Parietal lobe (tissue), 2 donors: ENCODE results near the gene ATF2. TPM values are rescaled to one million over a fixed set of nuclear protein-coding genes. Genes with fewer than 3 reads are reported as not detected.

Experiments
- small RNA-seq: library from RNA; depleted of rRNA; stranded (forward); fragments of <200 nt; gene quantifications from one replicate; pipeline ENCODE3, GENCODE V24; 2014; ENCODE audit warnings: low replicate concordance
- total RNA-seq: library from RNA; depleted of rRNA; stranded (reverse); fragments of >200 nt; gene quantifications from one replicate; pipeline ENCODE4 v1.2.3, GENCODE V29; 2014

ATF2 gene, protein sequence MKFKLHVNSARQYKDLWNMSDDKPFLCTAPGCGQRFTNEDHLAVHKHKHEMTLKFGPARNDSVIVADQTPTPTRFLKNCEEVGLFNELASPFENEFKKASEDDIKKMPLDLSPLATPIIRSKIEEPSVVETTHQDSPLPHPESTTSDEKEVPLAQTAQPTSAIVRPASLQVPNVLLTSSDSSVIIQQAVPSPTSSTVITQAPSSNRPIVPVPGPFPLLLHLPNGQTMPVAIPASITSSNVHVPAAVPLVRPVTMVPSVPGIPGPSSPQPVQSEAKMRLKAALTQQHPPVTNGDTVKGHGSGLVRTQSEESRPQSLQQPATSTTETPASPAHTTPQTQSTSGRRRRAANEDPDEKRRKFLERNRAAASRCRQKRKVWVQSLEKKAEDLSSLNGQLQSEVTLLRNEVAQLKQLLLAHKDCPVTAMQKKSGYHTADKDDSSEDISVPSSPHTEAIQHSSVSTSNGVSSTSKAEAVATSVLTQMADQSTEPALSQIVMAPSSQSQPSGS
- 148 TPM for total RNA-seq

DNA sequence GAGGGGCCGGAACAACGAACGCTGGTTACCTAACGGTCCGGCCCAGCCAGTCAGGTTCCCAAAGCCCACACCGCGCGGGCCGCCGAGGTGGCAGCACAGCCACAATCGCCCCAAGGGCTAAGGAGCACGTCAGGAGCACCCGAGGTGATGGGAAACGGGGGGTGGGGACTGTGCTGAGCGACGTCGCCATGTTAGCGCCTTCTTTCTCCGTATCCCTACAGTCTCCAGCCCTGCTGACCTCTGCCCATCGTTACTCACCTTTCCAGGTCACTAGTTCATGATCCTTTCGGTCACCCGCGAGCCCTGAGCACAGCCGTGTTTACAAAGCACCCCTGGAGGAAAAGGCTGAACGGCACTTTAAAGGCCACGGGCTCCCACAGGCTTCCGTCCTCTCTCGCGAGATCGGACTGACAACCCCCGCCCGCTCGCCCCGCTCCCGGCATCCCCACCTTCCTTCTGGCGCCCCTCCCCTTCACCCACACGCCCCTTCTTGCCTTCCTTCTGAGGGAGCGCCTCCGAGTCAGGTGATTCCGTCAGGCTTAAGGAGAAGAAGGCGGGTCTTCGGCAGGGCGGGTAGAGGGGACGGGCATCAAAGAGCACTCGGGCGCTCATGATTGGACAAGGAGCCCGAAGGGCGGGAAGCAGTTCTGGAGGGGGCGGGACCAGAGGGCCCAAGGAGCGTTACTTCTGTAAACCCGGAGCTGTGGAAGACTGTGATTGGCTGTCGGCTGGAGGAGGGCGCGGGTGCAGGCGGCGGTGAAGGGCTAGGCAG, at the start of gene ATF2:
ATF2 (minus strand) TSS at position 412 of the 772 bp plus-strand sequence. CDS start 31,760 bp downstream, outside the sequence.

DNA sequence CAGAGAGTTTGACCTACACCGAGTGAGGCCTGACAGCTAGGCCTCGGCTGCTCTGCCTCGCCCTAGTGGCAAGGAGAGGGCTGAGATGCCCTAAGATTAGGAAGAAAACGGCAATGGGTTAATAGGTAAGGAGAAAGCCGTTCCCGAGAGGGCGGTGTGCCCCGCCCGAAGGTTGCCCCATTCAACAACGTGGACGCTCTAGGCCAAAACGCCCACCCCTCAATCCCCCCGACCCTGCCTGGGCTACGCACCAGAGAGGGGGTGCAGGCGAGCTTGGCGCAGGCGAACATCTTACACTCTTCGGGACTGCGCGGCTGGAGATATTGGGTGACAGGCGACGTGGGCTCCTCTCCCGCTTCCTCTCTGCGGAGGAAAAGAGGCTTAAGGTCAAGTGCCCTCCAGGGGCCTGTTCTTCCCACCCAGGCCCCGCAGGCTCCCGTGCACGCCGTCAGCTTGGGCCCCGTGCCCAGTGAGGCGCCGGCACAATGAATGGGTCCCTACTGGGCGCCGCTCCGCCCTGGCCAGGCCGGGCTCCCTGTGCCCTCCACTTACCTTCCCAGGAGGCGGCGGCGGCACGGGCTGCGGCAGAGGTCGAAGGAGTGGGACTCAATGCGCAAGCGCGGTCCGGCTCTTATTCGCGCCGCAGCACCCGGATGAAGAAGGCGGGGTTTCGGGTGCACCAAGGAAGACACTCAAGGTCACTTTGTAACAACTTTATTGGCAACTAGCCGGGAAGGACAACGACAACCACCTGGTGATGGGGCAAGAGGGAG, 13.3 kb upstream of the ATF2 start, which contains the start of gene ATP5MC3:
ATP5MC3 (minus strand) TSS at position 607 of the 773 bp plus-strand sequence; CDS start at position 290, 317 bp downstream.

Small RNAs within 50 kb of the gene (small RNA-seq; reads per million reads assigned to genes)
- gene MIR933 (not detected), gene RF02271 (not detected), gene RNU6-1290P (not detected), gene RNU6-763P (not detected)

Other genes starting within 250 kb of the ATF2 start
- 49.1 TPM for gene CHN1, start 162.8 kb downstream of the ATF2 start, total RNA-seq
- 42.9 TPM for gene ATP5MC3, start 13.5 kb upstream of the ATF2 start, total RNA-seq